A673 (cell line): Measurements from ENCODE around the gene CTAGE8. TPM values are rescaled to one million over a fixed set of nuclear protein-coding genes. Genes with fewer than 3 reads are reported as not detected.
"Not testable (repeated sequence)": the region's sequence is repeated elsewhere in the genome, so short reads cannot be mapped to it uniquely, and the experiment has no call there.

Experiments
- BruUV-seq: library from RNA; stranded (reverse); fragments of 400-500 nt; replicated peaks from 2 replicates; lab custom pipeline; 2021; lab: Mats Ljungman, UMichigan
- CTCF ChIA-PET: fragments of 300-600 bp; sonication (Branson Sonifier 250); formaldehyde crosslinking; loops from one replicate; lab custom pipeline; 2022; ENCODE audit warnings: antibody characterized with exemption; lab: Charles Lee
- POLR2A ChIA-PET: fragments of 300-600 bp; sonication (Branson Sonifier 250); formaldehyde crosslinking; loops from one replicate; lab custom pipeline; 2022; ENCODE audit warnings: antibody characterized with exemption; ENCODE audit not compliant: low non-redundant PET; lab: Charles Lee
- DNase-seq: peaks from one replicate; pipeline ENCODE4 v3.0.0-alpha.2; 2015; ENCODE audit warnings: low spot score
- H3K27ac ChIP-seq: fragments of 200-600 bp; sonication (generic); 2 replicates; pipeline ENCODE4 v1.5.1; 2016; ENCODE audit warnings: mixed run types, low read depth, mild to moderate bottlenecking, mixed read lengths, antibody characterized with exemption, low read length; ENCODE audit not compliant: poor library complexity, severe bottlenecking
- H3K27me3 ChIP-seq: fragments of 200-600 bp; sonication (generic); replicated peaks from 2 replicates; pipeline ENCODE4 v1.6.1; 2017; ENCODE audit warnings: mixed run types, low read depth, mild to moderate bottlenecking, mixed read lengths, antibody characterized with exemption, low read length; ENCODE audit not compliant: insufficient read depth, poor library complexity
- H3K36me3 ChIP-seq: fragments of 200-600 bp; sonication (generic); 2 replicates; pipeline ENCODE4 v1.6.1; 2016; ENCODE audit warnings: mixed run types, mild to moderate bottlenecking, mixed read lengths, antibody characterized with exemption, low read length; ENCODE audit not compliant: insufficient read depth, poor library complexity, severe bottlenecking
- H3K4me1 ChIP-seq: fragments of 200-600 bp; sonication (generic); 2 replicates; pipeline ENCODE4 v1.6.1; 2017; ENCODE audit warnings: mixed run types, mild to moderate bottlenecking, mixed read lengths, antibody characterized with exemption, low read length; ENCODE audit not compliant: insufficient read depth, poor library complexity, severe bottlenecking
- H3K4me3 ChIP-seq: fragments of 200-600 bp; sonication (generic); 2 replicates; pipeline ENCODE4 v1.5.1; 2016; ENCODE audit warnings: low read depth, mixed run types, mild to moderate bottlenecking, mixed read lengths, low read length; ENCODE audit not compliant: poor library complexity, severe bottlenecking
- H3K9me3 ChIP-seq: fragments of 200-600 bp; sonication (generic); 2 replicates; pipeline ENCODE4 v1.6.1; 2016; ENCODE audit warnings: mixed run types, low read depth, mild to moderate bottlenecking, mixed read lengths, antibody characterized with exemption, low read length; ENCODE audit not compliant: poor library complexity, severe bottlenecking
- intact Hi-C: fragments of 100-400 bp; cut with micrococcal nuclease; formaldehyde crosslinking; loops from one replicate; pipeline ENCODE4 v1.10.0; 2022; ENCODE audit not compliant: unreplicated experiment
- total RNA-seq: library from RNA; stranded (reverse); gene quantifications from 2 replicates; pipeline ENCODE4 v1.2.3, GENCODE V29; 2021

The CTAGE8 gene
- total RNA-seq, 1 experiment from 2014 or later = 2.1 TPM

- DNase-seq, H3K27ac ChIP-seq, intact Hi-C loops, H3K9me3 ChIP-seq, POLR2A ChIA-PET, BruUV-seq, CTCF ChIA-PET, H3K36me3 ChIP-seq, H3K4me1 ChIP-seq, H3K27me3 ChIP-seq, H3K4me3 ChIP-seq: not testable (repeated sequence)
Measured at GRCh38 chr7:144239365-144239764, 29.7 kb downstream of the CTAGE8 start, which contains the start of gene OR2A42. Gene OR2A42 (minus strand): TSS chr7:144239605. CDS start chr7:144232843, 6,762 bp downstream.

- POLR2A ChIA-PET, H3K27me3 ChIP-seq, H3K9me3 ChIP-seq, DNase-seq, BruUV-seq, intact Hi-C loops, H3K4me3 ChIP-seq, H3K27ac ChIP-seq, H3K36me3 ChIP-seq, CTCF ChIA-PET, H3K4me1 ChIP-seq: not testable (repeated sequence)
Measured at GRCh38 chr7:144238530-144239082, 30.5 kb downstream of the CTAGE8 start.

GRCh38 chr7:144233039-144233438, 36.0 kb downstream of the CTAGE8 start:
- H3K36me3 ChIP-seq, DNase-seq, H3K4me1 ChIP-seq, H3K9me3 ChIP-seq, POLR2A ChIA-PET, H3K27ac ChIP-seq, intact Hi-C loops, H3K4me3 ChIP-seq, CTCF ChIA-PET, BruUV-seq, H3K27me3 ChIP-seq: not testable (repeated sequence)

- H3K36me3 ChIP-seq, intact Hi-C loops, BruUV-seq, H3K4me1 ChIP-seq, H3K27me3 ChIP-seq, DNase-seq, CTCF ChIA-PET, POLR2A ChIA-PET, H3K4me3 ChIP-seq, H3K27ac ChIP-seq, H3K9me3 ChIP-seq: not testable (repeated sequence)
Measured at GRCh38 chr7:144231027-144231426, 38.1 kb downstream of the CTAGE8 start.

DNA sequence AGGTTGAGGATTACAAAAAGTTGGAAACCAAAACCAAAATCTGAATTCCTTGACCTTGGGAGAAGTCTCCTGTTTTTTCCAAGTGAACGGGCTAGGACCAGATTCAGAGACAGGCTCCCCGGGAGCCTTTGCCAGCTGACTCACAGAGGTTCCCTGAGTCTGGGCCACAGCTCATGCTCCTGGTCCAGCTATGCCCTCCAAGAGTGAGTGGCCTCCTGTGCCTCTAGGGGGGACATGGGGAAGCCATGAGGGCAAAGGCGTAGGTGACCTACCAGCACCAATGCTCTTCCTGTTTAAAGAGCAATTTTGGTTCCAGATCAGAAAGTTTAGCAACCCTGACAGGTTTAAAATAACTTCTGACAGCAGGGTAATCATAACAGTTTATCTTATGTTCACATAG, 40.3 kb downstream of the CTAGE8 start:
- DNase-seq, CTCF ChIA-PET, H3K27me3 ChIP-seq, H3K27ac ChIP-seq, intact Hi-C loops, H3K36me3 ChIP-seq, POLR2A ChIA-PET, H3K4me1 ChIP-seq, BruUV-seq, H3K4me3 ChIP-seq, H3K9me3 ChIP-seq: not testable (repeated sequence)

DNA sequence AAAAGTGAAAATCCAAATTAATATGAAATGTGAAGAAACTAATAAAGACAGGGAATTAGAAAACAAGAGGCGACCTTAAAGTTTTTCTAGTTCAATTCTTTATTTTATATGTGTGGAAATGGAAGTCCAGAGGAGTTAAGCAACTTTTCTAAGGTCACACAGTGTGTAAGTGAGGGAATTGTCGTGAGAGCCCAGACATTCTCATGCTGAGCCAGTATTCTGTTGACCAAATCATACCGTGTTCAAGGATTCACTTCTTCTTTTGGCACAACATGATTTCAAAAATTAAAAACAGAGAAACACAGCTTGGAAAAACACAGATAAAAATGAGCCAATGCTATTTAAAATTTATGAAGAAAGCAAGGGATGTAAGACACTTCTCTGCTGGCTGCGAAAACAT, 42.2 kb downstream of the CTAGE8 start:
- intact Hi-C loops = not testable (repeated sequence)

DNA sequence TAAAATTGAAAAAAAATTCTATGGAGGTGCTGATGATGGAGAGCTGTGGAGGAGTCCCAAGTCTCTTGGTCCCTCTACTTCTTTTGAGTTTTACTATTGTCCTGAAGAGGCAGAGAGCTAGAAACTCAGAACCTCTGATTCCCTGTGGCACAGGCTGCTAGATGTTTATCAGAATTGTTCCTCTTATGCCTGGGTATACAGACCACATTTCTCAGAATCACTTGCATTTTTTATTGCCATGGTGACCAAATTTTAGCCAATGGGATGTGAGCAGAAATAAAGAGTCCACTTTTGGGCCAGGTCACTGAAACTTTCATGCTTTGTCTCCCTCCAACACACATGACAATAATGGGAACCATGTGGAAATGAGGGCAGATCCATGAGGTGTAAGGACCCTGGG, 45.4 kb downstream of the CTAGE8 start:
- POLR2A ChIA-PET, H3K36me3 ChIP-seq, H3K4me3 ChIP-seq, H3K9me3 ChIP-seq, DNase-seq, H3K27ac ChIP-seq, intact Hi-C loops, BruUV-seq, H3K27me3 ChIP-seq, CTCF ChIA-PET, H3K4me1 ChIP-seq: not testable (repeated sequence)

More for the DNA sequence above, 42.2 kb downstream of the CTAGE8 start:
- CTCF ChIA-PET, H3K4me1 ChIP-seq, POLR2A ChIA-PET, DNase-seq, H3K27ac ChIP-seq, H3K9me3 ChIP-seq, H3K27me3 ChIP-seq, BruUV-seq, H3K36me3 ChIP-seq, H3K4me3 ChIP-seq: not testable (repeated sequence)

DNA sequence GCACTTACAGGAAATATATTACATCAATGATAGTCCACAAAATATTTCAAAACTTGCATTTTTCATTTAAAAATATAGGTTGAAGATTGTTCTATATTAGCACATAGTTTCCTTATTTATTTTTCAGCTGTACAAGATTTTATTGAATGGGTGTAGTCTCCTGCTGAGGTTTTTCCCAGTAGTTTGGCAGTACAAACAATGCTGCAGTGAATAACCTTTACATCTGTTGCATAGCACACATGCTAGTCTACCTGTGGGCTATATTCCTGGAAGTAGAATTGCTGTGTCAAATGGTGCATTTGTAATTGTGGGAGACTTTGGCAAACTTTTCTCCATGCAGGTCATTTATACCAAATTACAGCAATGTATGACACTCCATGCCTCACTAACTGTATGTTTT, 48.6 kb downstream of the CTAGE8 start:
- CTCF ChIA-PET, H3K27me3 ChIP-seq, H3K9me3 ChIP-seq, POLR2A ChIA-PET, intact Hi-C loops, H3K27ac ChIP-seq, H3K4me3 ChIP-seq, DNase-seq, H3K36me3 ChIP-seq, BruUV-seq, H3K4me1 ChIP-seq: not testable (repeated sequence)
